Endothelial cell of umbilical vein (primary cell): ENCODE results near the gene MMP19. TPM values are rescaled to one million over a fixed set of nuclear protein-coding genes. Genes with fewer than 3 reads are reported as not detected.

Experiments used
- BruUV-seq: library from RNA; stranded (reverse); fragments of 400-500 nt; replicated peaks from 2 replicates; lab custom pipeline; 2021; lab: Mats Ljungman, UMichigan
- CTCF ChIA-PET: fragments of 300-600, 350-600 bp; sonication (Branson Sonifier 250); formaldehyde crosslinking; loops from one replicate; lab custom pipeline; 2021; ENCODE audit warnings: antibody characterized with exemption, inconsistent platforms; lab: Charles Lee
- POLR2A ChIA-PET: fragments of 300-600, 350-600 bp; sonication (Branson Sonifier 250); formaldehyde crosslinking; loops from one replicate; lab custom pipeline; 2021; ENCODE audit warnings: antibody characterized with exemption, inconsistent platforms; lab: Charles Lee
- DNase-seq: peaks from one replicate; pipeline ENCODE4 v3.0.0-alpha.2; 2011; ENCODE audit warnings: low read depth, low spot score
- FAIRE-seq: peaks from 2 replicates; lab custom pipeline; 2011; peaks lifted over from hg19 to GRCh38; lab: Jason Lieb, UNC
- H2AFZ ChIP-seq: 2 replicates; pipeline ENCODE4 v1.6.0; 2012; ENCODE audit warnings: low read depth, low read length, control low read depth, inconsistent platforms
- H3K27ac ChIP-seq: 2 replicates; pipeline ENCODE4 v1.5.1; 2011; ENCODE audit warnings: low read depth, mild to moderate bottlenecking, control low read depth, low read length, moderate library complexity; ENCODE audit not compliant: insufficient read depth
- H3K27me3 ChIP-seq, 2 experiments: 2 replicates each; pipeline versions ENCODE4 v1.6.0 to v1.6.1; 2011; ENCODE audit warnings: low read length in 2 of 2, mixed read lengths in 1 of 2; ENCODE audit not compliant: control insufficient read depth in 2 of 2, insufficient read depth in 2 of 2
- H3K36me3 ChIP-seq, 2 experiments: 2 replicates in 1 of 2; 3 replicates in 1 of 2; pipeline ENCODE4 v1.5.1; 2011; ENCODE audit warnings: low read length in 2 of 2, mild to moderate bottlenecking in 1 of 2, moderate library complexity in 1 of 2; ENCODE audit not compliant: control insufficient read depth in 2 of 2, insufficient read depth in 2 of 2; ENCODE audit errors: extremely low read depth in 1 of 2
- H3K4me1 ChIP-seq: 3 replicates; pipeline ENCODE4 v1.5.1; 2011; ENCODE audit warnings: mild to moderate bottlenecking, low read length; ENCODE audit not compliant: control insufficient read depth, insufficient read depth; ENCODE audit errors: extremely low read depth
- H3K4me2 ChIP-seq: 2 replicates; pipeline ENCODE4 v1.6.1; 2011; ENCODE audit warnings: low read length, control low read depth, mixed read lengths; ENCODE audit not compliant: insufficient read depth
- H3K4me3 ChIP-seq, 3 experiments: fragments of 200-600 bp in 1 of 3; sonication (generic), shearing (Covaris generic) in 1 of 3; replicated peaks in 1 of 3; 2 replicates each; pipeline ENCODE4 v1.5.1; 2011 to 2016; ENCODE audit warnings: control low read depth in 3 of 3, low read length in 3 of 3, mild to moderate bottlenecking in 2 of 3, inconsistent platforms in 1 of 3, low read depth in 1 of 3, moderate library complexity in 1 of 3; ENCODE audit not compliant: insufficient read depth in 1 of 3
- H3K79me2 ChIP-seq: 2 replicates; pipeline ENCODE4 v1.6.0; 2012; ENCODE audit warnings: low read length, inconsistent platforms; ENCODE audit not compliant: control insufficient read depth, insufficient read depth
- H3K9ac ChIP-seq: replicated peaks from 2 replicates; pipeline ENCODE3; 2011; ENCODE audit warnings: low read length, control low read depth; ENCODE audit not compliant: insufficient read depth; ENCODE audit errors: extremely low read depth
- H3K9me1 ChIP-seq: replicated peaks from 3 replicates; pipeline ENCODE4 v1.6.0; 2011; ENCODE audit warnings: mild to moderate bottlenecking, low read length; ENCODE audit not compliant: control insufficient read depth, insufficient read depth; ENCODE audit errors: extremely low read depth
- H3K9me3 ChIP-seq: replicated peaks from 2 replicates; pipeline ENCODE4 v1.5.1; 2012; ENCODE audit warnings: low read length, inconsistent platforms; ENCODE audit not compliant: control insufficient read depth, insufficient read depth
- H4K20me1 ChIP-seq: replicated peaks from 2 replicates; pipeline ENCODE3; 2011; ENCODE audit warnings: mild to moderate bottlenecking, low read length; ENCODE audit not compliant: control insufficient read depth, insufficient read depth; ENCODE audit errors: extremely low read depth
- FOS ChIP-seq: IDR thresholded peaks from 2 replicates; pipeline ENCODE4 v1.6.1; 2011; ENCODE audit warnings: mild to moderate bottlenecking, low read length, moderate library complexity, borderline replicate concordance; ENCODE audit not compliant: insufficient read depth
- JUN ChIP-seq: IDR thresholded peaks from 2 replicates; pipeline ENCODE4 v1.6.1; 2011; ENCODE audit warnings: borderline replicate concordance, low read depth; ENCODE audit not compliant: insufficient read length, insufficient read depth
- POLR2A ChIP-seq: IDR thresholded peaks from 2 replicates; pipeline ENCODE4 v1.6.1; 2012; ENCODE audit warnings: low read depth, mild to moderate bottlenecking, control low read depth, low read length
- dilution Hi-C: fragments of 300-500 bp; cut with MboI; formaldehyde crosslinking; loops from one replicate; pipeline ENCODE4 v1.15.0; 2019; ENCODE audit warnings: low sequenced_read_pairs; ENCODE audit not compliant: extremely low pct_ligation_motif_present
- intact Hi-C: fragments of 100-400 bp; cut with micrococcal nuclease; formaldehyde crosslinking; loops from one replicate; pipeline ENCODE4 v1.10.0; 2022
- polyA plus RNA-seq, 4 experiments: library from polyadenylated mRNA; depleted of rRNA in 3 of 4; stranded (reverse) in 3 of 4; unstranded in 1 of 4; fragments of >200 nt; gene quantifications; 2 replicates each; pipeline versions ENCODE4 v1.2.1 to v1.2.3, GENCODE V29; 2011 to 2012; ENCODE audit warnings: missing spikeins in 1 of 4
- total RNA-seq: library from RNA; stranded (reverse); gene quantifications from 2 replicates; pipeline ENCODE4 v1.2.3, GENCODE V29; 2021
- TF ChIP-seq, protein P1 (sequence below), 2 donors: IDR thresholded peaks; 1 replicate in 1 of 2; 2 replicates in 1 of 2; pipeline ENCODE4 v1.5.1; 2011; ENCODE audit warnings: low read length in 2 of 2, mild to moderate bottlenecking in 2 of 2, moderate library complexity in 2 of 2, control low read depth in 1 of 2, inconsistent platforms in 1 of 2, low read depth in 1 of 2; ENCODE audit not compliant: insufficient read depth in 1 of 2; ENCODE audit errors: extremely low read depth in 1 of 2

The MMP19 gene
- total and polyA plus RNA-seq, 2 donors (not counting 3 experiments of a cell fraction or from before 2014, with no cell fraction given), result 0.31 to 1.6 TPM

DNA sequence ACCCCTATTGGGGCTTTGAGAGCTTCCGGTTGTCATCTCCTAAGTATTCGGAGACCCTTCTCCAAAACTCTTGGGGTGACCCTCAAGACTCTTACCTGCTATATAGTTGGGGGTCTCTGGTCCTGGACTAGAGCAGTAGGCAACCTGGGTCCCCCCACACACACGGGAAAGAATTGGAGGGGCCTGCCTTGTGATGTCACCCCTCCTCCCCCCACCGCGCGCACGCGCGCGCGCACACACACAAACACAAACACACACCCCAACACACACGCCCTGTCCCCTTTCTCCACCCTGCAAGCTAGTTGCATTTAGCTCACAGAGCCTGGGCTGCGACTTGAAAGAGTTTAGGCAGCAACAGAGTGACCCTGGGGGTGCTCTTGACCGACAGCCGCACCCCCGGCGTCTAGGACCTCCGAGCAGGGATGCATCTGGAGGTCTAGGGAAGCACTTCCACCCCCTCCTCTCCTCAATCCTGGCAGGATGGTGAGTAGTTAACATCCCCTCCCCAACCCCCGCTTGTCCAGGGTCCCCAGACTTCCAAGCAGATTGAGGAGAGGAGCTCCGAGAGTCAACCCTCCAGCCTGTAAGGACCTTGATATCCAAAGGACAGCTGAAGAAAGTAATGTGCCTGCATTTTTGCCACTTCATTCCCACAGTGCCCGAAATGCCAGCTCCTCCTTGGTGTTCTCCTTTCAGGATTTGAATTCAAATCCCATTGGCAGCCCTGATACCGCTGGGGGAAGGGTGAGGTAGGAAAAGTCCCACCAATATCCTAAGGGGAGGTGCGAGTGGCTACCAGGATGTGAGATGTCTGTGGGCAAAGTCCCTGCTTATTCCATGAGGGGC is 11.9 kb downstream of the MMP19 start:
- ChIA-PET CTCF (interaction anchor here (0.9 to 4.5 kb wide), 11 partner anchors 8 to 198 kb away, joined by 3 to 38 read pairs (median 7); partner anchors contain the start of genes MMP19, ORMDL2 and SARNP), POLR2A (interaction anchor here (1.4 to 3.1 kb wide), 5 partner anchors 8 to 143 kb away, joined by 4 to 40 read pairs (median 15); partner anchors contain the start of genes ORMDL2, PYM1, RAB5B and SARNP)
- Histone ChIP-seq H2AFZ (peak overlapping the region; percentile 70), H3K79me2 (peaks cover 30% of the 10 kb centered on the region), H3K27me3 (no peaks in the 10 kb centered on the region), H3K9me3 (no peaks in the 10 kb centered on the region), H3K27ac (peak overlapping the region; percentile 60), H3K36me3 (no peaks in the 10 kb centered on the region), H3K4me2 (peak overlapping the region; percentile 74), H3K9ac (peak overlapping the region; percentile 86), H4K20me1 (no peaks in the 10 kb centered on the region), H3K4me1 (peaks cover 26% of the 10 kb centered on the region), H3K9me1 (no peaks in the 10 kb centered on the region), H3K4me3 (peak overlapping the region; percentile 81 to 92 (median 82))
- TF ChIP-seq JUN (no peak), FOS (no peak), POLR2A (peak; percentile 52)
- TF ChIP-seq, protein P1, sequence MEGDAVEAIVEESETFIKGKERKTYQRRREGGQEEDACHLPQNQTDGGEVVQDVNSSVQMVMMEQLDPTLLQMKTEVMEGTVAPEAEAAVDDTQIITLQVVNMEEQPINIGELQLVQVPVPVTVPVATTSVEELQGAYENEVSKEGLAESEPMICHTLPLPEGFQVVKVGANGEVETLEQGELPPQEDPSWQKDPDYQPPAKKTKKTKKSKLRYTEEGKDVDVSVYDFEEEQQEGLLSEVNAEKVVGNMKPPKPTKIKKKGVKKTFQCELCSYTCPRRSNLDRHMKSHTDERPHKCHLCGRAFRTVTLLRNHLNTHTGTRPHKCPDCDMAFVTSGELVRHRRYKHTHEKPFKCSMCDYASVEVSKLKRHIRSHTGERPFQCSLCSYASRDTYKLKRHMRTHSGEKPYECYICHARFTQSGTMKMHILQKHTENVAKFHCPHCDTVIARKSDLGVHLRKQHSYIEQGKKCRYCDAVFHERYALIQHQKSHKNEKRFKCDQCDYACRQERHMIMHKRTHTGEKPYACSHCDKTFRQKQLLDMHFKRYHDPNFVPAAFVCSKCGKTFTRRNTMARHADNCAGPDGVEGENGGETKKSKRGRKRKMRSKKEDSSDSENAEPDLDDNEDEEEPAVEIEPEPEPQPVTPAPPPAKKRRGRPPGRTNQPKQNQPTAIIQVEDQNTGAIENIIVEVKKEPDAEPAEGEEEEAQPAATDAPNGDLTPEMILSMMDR (IDR thresholded peaks at IDR 0.05; ENCODE audit: extremely low read depth in 1 of 2, insufficient read depth in 1 of 2, low read depth in 1 of 2, low read length in 2 of 2), result no peak
- DNase-seq (peak; percentile 76), FAIRE-seq (peak; percentile 67)
- dilution Hi-C loops, result no loop called here
- intact Hi-C loops, result no loop called here
- BruUV-seq, result no TSS peak
